ENCODE data around the gene PFDN4.

PFDN4 gene

GRCh38 chr20:54200487-54201267 is 7.2 kb upstream of the PFDN4 start:
- TF ChIP-seq POLR2A (IDR thresholded peaks at IDR 0.05; ENCODE audit: low read depth, low read length): no peak
- DNase-seq (ENCODE audit: insufficient read length, low spot score) (no peak), FAIRE-seq (no peak)

DNA sequence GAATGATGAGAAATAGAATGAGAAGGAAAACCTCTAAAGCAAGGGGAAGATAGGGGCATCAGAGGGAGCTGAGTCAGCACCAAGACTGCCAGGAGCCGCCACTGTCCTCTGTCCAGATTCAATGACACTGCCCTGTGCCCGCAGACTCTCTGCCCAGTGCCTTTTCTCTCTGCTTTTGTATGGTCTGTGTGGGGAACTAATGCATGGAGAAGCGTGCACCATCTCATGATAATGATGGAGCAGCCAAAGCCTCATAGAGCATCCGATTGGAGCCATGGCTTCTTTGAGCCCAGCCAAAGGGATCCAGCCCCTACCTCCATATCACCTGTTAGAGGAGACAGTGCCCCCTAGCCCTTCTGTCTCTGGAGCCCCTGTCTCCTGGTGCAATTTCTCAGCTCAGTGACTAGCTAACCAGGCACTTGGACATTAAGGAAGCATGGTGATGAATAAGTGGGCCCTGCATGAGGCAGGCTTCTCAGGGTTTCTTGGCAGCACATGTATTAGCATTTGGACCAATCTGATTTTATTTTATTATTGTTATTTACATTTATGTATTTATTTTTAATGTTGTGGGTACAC is 6.5 kb upstream of the PFDN4 start:
- TF ChIP-seq POLR2A (IDR thresholded peaks at IDR 0.05; ENCODE audit: low read depth, low read length): no peak
- no peak for DNase-seq (ENCODE audit: insufficient read length, low spot score)
- FAIRE-seq: no peak

DNA sequence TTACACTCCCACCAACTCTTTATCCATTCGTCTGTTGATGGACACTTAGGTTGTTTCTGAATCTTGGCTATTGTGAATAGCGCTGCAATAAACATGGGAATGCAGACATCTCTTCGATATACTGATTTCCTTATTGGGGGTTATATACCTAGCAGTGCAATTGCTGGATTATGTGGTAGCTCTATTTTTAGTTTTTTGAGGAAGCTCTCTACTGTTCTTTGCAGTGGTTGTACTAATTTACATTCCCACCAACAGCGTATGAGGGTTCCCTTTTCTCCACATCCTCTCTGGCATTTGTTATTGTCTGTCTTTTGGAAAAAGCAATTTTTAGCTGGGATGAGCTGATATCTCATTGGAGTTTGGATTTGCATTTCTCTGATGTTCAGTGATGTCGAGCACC is 4.6 kb upstream of the PFDN4 start:
- FAIRE-seq (no peak), DNase-seq (ENCODE audit: insufficient read length, low spot score) (no peak)
- TF ChIP-seq POLR2A (IDR thresholded peaks at IDR 0.05; ENCODE audit: low read depth, low read length): no peak

DNA sequence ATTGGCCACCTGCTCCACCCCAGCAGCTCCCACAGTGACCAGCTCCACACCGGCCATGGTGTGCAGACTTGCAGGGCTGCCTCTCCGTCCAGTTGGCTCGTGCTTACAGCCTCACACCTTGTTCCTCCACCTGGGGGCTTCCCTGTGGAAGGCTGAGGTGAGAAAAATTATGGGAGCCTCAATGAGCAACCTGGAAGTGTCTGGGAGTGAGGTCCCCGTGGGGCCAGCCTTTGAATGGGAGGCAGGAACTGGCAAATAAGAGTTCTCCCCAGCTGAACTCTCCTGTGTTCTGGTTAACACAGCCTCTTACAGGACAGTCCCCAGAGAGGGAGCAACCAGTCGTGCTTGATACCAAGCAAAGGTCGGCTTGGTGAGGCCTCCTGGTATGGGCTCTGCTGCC is 3.8 kb upstream of the PFDN4 start:
- DNase-seq (ENCODE audit: insufficient read length, low spot score) (no peak), FAIRE-seq (no peak)
- TF ChIP-seq POLR2A (IDR thresholded peaks at IDR 0.05; ENCODE audit: low read depth, low read length): no peak

DNA sequence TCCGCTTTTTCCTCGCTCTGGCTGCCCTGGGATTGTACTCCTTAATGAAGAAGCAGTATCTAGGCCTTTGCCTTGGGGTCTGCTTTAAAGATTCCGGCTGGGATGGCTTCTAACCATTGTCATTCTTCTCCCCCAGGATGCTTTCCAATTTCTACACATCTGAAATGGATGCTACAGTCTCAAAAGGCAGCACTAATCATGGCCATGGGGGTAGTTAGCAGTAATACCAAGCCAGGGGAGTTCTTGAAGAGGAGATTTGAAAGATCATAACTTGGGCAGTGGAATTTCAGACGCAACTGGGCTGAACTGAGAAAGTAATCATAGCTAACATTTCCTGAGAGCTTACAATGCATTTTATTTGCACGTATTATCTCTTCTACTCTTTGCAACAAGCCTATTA is 3.4 kb upstream of the PFDN4 start:
- no peak for FAIRE-seq
- no peak for TF ChIP-seq POLR2A (IDR thresholded peaks at IDR 0.05; ENCODE audit: low read depth, low read length)

GRCh38 chr20:54205450-54205849 is 2.4 kb upstream of the PFDN4 start:
- FAIRE-seq (no peak), DNase-seq (ENCODE audit: insufficient read length, low spot score) (no peak)
- TF ChIP-seq POLR2A (IDR thresholded peaks at IDR 0.05; ENCODE audit: low read depth, low read length): no peak

More for the DNA sequence above, 3.4 kb upstream of the PFDN4 start:
- DNase-seq (ENCODE audit: insufficient read length, low spot score): no peak

GRCh38 chr20:54207053-54207742 is 689 bp upstream of the PFDN4 start:
- DNase-seq (ENCODE audit: insufficient read length, low spot score) (no peak), FAIRE-seq (no peak)
- no peak for TF ChIP-seq POLR2A (IDR thresholded peaks at IDR 0.05; ENCODE audit: low read depth, low read length)

GRCh38 chr20:54208548-54209176 is 775 bp downstream of the PFDN4 start:
- TF ChIP-seq POLR2A (IDR thresholded peaks at IDR 0.05; ENCODE audit: low read depth, low read length): no peak
- FAIRE-seq (no peak), DNase-seq (ENCODE audit: insufficient read length, low spot score) (peak; percentile 25)

GRCh38 chr20:54209216-54209813 is 1.4 kb downstream of the PFDN4 start:
- FAIRE-seq: no peak
- no peak for DNase-seq (ENCODE audit: insufficient read length, low spot score)
- no peak for TF ChIP-seq POLR2A (IDR thresholded peaks at IDR 0.05; ENCODE audit: low read depth, low read length)

- FAIRE-seq: no peak
- no peak for DNase-seq (ENCODE audit: insufficient read length, low spot score)
- TF ChIP-seq POLR2A (IDR thresholded peaks at IDR 0.05; ENCODE audit: low read depth, low read length): no peak
Observed at GRCh38 chr20:54212226-54212625, 4.3 kb downstream of the PFDN4 start.

DNA sequence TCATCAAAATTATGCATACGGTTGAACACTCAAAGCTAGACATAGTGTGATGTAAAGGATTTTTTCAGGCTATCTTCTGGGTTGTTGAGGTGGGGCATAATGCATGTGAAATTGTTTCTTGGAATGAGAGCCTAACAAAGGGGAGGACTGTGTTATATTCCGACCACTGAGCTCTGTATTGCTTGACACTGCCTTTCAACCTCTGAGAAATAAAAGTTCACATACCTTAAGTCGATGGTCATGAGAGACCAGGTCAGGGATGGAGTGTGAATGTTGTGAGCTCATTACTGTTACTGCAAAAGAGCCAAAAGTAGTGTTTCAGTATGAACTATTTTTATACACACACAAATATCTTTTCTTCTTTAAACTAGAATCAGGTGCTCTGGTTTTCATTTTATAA is 5.0 kb downstream of the PFDN4 start:
- no peak for FAIRE-seq
- TF ChIP-seq POLR2A (IDR thresholded peaks at IDR 0.05; ENCODE audit: low read depth, low read length): no peak

DNA sequence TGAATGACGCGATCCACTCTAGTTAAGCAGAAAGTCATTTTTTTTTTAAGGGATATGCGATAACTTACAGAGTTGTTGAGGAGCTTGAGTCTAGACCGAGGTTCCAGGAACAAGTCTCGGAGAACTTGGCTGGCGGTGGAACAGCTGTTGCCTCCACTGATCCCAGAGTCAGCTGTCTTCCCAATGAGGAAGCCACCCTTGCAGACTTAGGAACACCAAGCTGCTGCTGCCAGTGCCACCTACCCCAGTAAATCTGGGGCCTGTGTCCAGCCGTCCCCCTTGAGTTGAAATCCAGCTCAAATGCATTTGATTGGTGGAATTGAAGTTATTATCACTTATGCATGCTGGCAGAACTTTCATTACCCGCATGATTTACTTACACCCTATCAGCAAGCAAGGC is 6.7 kb downstream of the PFDN4 start:
- no peak for DNase-seq (ENCODE audit: insufficient read length, low spot score)
- TF ChIP-seq POLR2A (IDR thresholded peaks at IDR 0.05; ENCODE audit: low read depth, low read length): no peak
- no peak for FAIRE-seq

More for the DNA sequence above, 5.0 kb downstream of the PFDN4 start:
- no peak for DNase-seq (ENCODE audit: insufficient read length, low spot score)

DNA sequence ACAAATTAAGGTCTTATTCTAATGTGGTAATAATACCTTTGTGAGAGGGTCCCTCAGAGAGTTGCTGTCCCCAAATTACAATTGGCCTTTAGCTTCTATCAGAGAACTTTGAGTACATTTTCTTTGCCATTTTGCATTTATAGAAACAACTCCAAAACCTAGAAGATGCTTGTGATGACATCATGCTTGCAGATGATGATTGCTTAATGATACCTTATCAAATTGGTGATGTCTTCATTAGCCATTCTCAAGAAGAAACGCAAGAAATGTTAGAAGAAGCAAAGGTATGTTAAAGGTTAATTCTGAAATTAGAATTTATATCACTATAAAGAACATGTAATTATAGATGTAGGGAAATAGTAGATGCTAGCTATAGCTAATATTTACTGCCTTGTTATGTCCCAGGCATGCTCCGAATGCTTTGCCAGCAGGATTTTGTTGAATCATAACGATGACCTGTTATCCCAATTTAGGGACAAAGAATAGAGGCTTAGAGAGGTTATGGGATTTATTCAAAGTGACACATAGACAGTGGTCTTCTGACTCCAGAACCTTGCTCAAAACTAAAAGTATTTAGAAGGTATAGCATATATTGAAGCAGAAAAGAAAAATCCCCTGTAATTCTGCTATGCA is 7.4 kb downstream of the PFDN4 start:
- FAIRE-seq: no peak
- no peak for TF ChIP-seq POLR2A (IDR thresholded peaks at IDR 0.05; ENCODE audit: low read depth, low read length)
- DNase-seq (ENCODE audit: insufficient read length, low spot score): no peak
